HG03103 (cell line): ENCODE data around the gene TGFBRAP1.
"Not testable (repeated sequence)": the region's sequence is repeated elsewhere in the genome, so short reads cannot be mapped to it uniquely, and the experiment has no call there.

Experiments used
- ATAC-seq: cut with Tn5 transposase; IDR thresholded peaks from one replicate; pipeline ENCODE4 v1.9.1; 2021; ENCODE audit warnings: low read depth; ENCODE audit not compliant: unreplicated experiment

The TGFBRAP1 gene

GRCh38 chr2:105358593-105358992 lies 29.1 kb upstream of the TGFBRAP1 start:
- ATAC-seq = no peak

- no peak for ATAC-seq
Measured at GRCh38 chr2:105357122-105357521, 27.6 kb upstream of the TGFBRAP1 start.

GRCh38 chr2:105344704-105345345 lies 15.3 kb upstream of the TGFBRAP1 start:
- ATAC-seq = no peak

- no peak for ATAC-seq
Measured at GRCh38 chr2:105339414-105339813, 9.9 kb upstream of the TGFBRAP1 start.

- ATAC-seq = peak; percentile 7
Measured at GRCh38 chr2:105338020-105338385, 8.5 kb upstream of the TGFBRAP1 start.

GRCh38 chr2:105337122-105338019 lies 7.8 kb upstream of the TGFBRAP1 start, which contains the start of gene C2orf49:
Gene C2orf49 (plus strand): TSS chr2:105337540. CDS start chr2:105337588, 48 bp downstream.
- peak; percentile 90 for ATAC-seq

GRCh38 chr2:105336786-105337121 lies 7.2 kb upstream of the TGFBRAP1 start:
- no peak for ATAC-seq

- no peak for ATAC-seq
Measured at GRCh38 chr2:105335469-105335868, 5.9 kb upstream of the TGFBRAP1 start.

- no peak for ATAC-seq
Measured at GRCh38 chr2:105334211-105334610, 4.7 kb upstream of the TGFBRAP1 start.

- no peak for ATAC-seq
Measured at GRCh38 chr2:105330681-105331375, 1.3 kb upstream of the TGFBRAP1 start.

- peak; percentile 6 for ATAC-seq
Measured at GRCh38 chr2:105329197-105329554, 359 bp downstream of the TGFBRAP1 start.

- no peak for ATAC-seq
Measured at GRCh38 chr2:105328281-105329196, 996 bp downstream of the TGFBRAP1 start.

GRCh38 chr2:105327690-105328089 lies 1.8 kb downstream of the TGFBRAP1 start:
- ATAC-seq = no peak

GRCh38 chr2:105327271-105327670 lies 2.3 kb downstream of the TGFBRAP1 start:
- not testable (repeated sequence) for ATAC-seq

- no peak for ATAC-seq
Measured at GRCh38 chr2:105325389-105325963, 4.1 kb downstream of the TGFBRAP1 start.

- ATAC-seq = no peak
Measured at GRCh38 chr2:105324732-105325131, 4.8 kb downstream of the TGFBRAP1 start.

- no peak for ATAC-seq
Measured at GRCh38 chr2:105324101-105324500, 5.4 kb downstream of the TGFBRAP1 start.

GRCh38 chr2:105323111-105323510 lies 6.4 kb downstream of the TGFBRAP1 start:
- no peak for ATAC-seq

- no peak for ATAC-seq
Measured at GRCh38 chr2:105321875-105322646, 7.5 kb downstream of the TGFBRAP1 start.
